GM19463 (cell line): ENCODE data around the gene MCHR1.

Source experiments
- ATAC-seq: cut with Tn5 transposase; IDR thresholded peaks from one replicate; pipeline ENCODE4 v1.9.1; 2021; ENCODE audit warnings: mild to moderate bottlenecking, moderate library complexity; ENCODE audit not compliant: unreplicated experiment

MCHR1 gene

GRCh38 chr22:40721266-40721665 is 42.0 kb downstream of the MCHR1 start:
- ATAC-seq, result no peak

GRCh38 chr22:40723396-40723933 is 44.2 kb downstream of the MCHR1 start:
- no peak for ATAC-seq

GRCh38 chr22:40726514-40726913 is 47.2 kb downstream of the MCHR1 start:
- ATAC-seq, result no peak

- no peak for ATAC-seq
Measured at GRCh38 chr22:40727070-40727963, 48.0 kb downstream of the MCHR1 start.

- ATAC-seq, result no peak
Measured at GRCh38 chr22:40727964-40728615, 48.8 kb downstream of the MCHR1 start.

GRCh38 chr22:40728731-40729189 is 49.5 kb downstream of the MCHR1 start:
- no peak for ATAC-seq

- ATAC-seq, result no peak
Measured at GRCh38 chr22:40729284-40729683, 50.0 kb downstream of the MCHR1 start.
